Activated CD8-positive, alpha-beta T cell treated with anti-CD3 and anti-CD28 coated beads for 36 hours (primary cell): Measurements from ENCODE around the gene SF3A2. TPM values are rescaled to one million over a fixed set of nuclear protein-coding genes. Genes with fewer than 3 reads are reported as not detected.

Source experiments
- ATAC-seq: fragments of 200-7000 bp; cut with Tn5 transposase; one replicate; pipeline ENCODE4 v1.10.0; 2021; ENCODE audit warnings: mild to moderate bottlenecking, moderate library complexity
- CTCF ChIA-PET: fragments of 350-600 bp; sonication (Branson Sonifier 250); formaldehyde crosslinking; loops from one replicate; lab custom pipeline; 2021; ENCODE audit warnings: antibody characterized with exemption; lab: Charles Lee
- POLR2A ChIA-PET: fragments of 350-600 bp; sonication (Branson Sonifier 250); formaldehyde crosslinking; loops from one replicate; lab custom pipeline; 2021; ENCODE audit warnings: antibody characterized with exemption; lab: Charles Lee
- DNase-seq: peaks from one replicate; pipeline ENCODE4 v3.0.0-alpha.2; 2020
- H3K27ac Mint-ChIP-seq: one replicate; pipeline ENCODE4 v1.8.0; 2021; ENCODE audit warnings: mild to moderate bottlenecking, mixed read lengths
- H3K27me3 Mint-ChIP-seq: one replicate; pipeline ENCODE4 v1.8.0; 2021; ENCODE audit warnings: mixed read lengths
- H3K36me3 Mint-ChIP-seq: one replicate; pipeline ENCODE4 v1.8.0; 2021; ENCODE audit warnings: low read depth, mixed read lengths
- H3K4me1 Mint-ChIP-seq: one replicate; pipeline ENCODE4 v1.8.0; 2021; ENCODE audit warnings: low read depth, mixed read lengths
- H3K4me3 Mint-ChIP-seq: one replicate; pipeline ENCODE4 v1.8.0; 2021; ENCODE audit warnings: mild to moderate bottlenecking, moderate library complexity, mixed read lengths
- H3K9me3 Mint-ChIP-seq: one replicate; pipeline ENCODE4 v1.8.0; 2021; ENCODE audit warnings: mixed read lengths
- intact Hi-C: fragments of 100-400 bp; cut with micrococcal nuclease; formaldehyde crosslinking; loops from one replicate; pipeline ENCODE4 v1.10.0; 2022
- total RNA-seq, 2 experiments: library from RNA; stranded (reverse); gene quantifications; one replicate each; pipeline ENCODE4 v1.2.3, GENCODE V29; 2021
- TF ChIP-seq, protein P1 (sequence below): fragments of 200-600 bp; IDR thresholded peaks from one replicate; pipeline ENCODE4 v1.8.0; 2022; ENCODE audit warnings: antibody characterized with exemption, mild to moderate bottlenecking

The SF3A2 gene
- total RNA-seq, 2 experiments from 2014 or later = 157 to 163 TPM

DNA sequence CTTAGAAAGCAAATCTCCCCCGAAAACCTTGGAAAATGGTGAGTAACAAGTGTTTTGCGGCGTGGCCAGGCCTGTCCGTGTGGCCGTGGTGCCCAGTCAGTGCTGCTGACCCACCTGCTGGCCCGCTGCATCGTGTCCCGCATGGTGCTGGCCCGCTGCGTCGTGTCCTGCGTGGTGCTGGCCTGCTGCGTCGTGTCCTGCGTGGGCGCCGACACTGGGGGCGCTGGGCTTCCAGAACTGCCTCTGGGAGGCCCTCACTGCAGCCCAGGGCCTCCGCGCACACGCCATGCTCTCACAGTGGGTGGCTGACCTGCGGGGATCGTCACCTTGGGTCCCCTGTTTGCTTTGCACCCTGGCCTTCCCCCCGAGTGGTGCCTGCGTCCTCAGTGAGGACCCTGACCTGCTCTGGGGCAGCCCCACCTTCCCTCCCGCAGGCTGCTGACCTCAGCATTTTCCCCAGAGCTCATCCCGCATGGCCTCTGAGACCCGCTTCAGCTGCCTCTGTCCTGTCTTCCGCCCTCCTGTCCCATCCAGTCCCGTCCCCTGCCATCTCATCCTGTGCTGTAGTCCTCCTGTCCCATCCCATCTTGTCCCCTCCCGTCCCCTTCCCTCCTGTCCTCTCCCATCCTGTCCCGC, 11.1 kb upstream of the SF3A2 start:
- ChIA-PET POLR2A (interaction anchor here (0.9 to 1.2 kb wide), 2 partner anchors 8 to 10 kb away, joined by 3 read pairs; no protein-coding TSS in a partner anchor), CTCF (no interaction called here)
- DNase-seq (no peak), ATAC-seq (no peak)
- Mint-ChIP-seq H3K27ac (no peak overlapping the region), H3K9me3 (no peaks in the 10 kb centered on the region), H3K4me3 (no peak overlapping the region), H3K36me3 (peaks cover 34% of the 10 kb centered on the region), H3K27me3 (no peaks in the 10 kb centered on the region), H3K4me1 (peaks cover 7% of the 10 kb centered on the region)
- TF ChIP-seq, protein P1, sequence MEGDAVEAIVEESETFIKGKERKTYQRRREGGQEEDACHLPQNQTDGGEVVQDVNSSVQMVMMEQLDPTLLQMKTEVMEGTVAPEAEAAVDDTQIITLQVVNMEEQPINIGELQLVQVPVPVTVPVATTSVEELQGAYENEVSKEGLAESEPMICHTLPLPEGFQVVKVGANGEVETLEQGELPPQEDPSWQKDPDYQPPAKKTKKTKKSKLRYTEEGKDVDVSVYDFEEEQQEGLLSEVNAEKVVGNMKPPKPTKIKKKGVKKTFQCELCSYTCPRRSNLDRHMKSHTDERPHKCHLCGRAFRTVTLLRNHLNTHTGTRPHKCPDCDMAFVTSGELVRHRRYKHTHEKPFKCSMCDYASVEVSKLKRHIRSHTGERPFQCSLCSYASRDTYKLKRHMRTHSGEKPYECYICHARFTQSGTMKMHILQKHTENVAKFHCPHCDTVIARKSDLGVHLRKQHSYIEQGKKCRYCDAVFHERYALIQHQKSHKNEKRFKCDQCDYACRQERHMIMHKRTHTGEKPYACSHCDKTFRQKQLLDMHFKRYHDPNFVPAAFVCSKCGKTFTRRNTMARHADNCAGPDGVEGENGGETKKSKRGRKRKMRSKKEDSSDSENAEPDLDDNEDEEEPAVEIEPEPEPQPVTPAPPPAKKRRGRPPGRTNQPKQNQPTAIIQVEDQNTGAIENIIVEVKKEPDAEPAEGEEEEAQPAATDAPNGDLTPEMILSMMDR = no peak
- intact Hi-C loops = no loop called here

DNA sequence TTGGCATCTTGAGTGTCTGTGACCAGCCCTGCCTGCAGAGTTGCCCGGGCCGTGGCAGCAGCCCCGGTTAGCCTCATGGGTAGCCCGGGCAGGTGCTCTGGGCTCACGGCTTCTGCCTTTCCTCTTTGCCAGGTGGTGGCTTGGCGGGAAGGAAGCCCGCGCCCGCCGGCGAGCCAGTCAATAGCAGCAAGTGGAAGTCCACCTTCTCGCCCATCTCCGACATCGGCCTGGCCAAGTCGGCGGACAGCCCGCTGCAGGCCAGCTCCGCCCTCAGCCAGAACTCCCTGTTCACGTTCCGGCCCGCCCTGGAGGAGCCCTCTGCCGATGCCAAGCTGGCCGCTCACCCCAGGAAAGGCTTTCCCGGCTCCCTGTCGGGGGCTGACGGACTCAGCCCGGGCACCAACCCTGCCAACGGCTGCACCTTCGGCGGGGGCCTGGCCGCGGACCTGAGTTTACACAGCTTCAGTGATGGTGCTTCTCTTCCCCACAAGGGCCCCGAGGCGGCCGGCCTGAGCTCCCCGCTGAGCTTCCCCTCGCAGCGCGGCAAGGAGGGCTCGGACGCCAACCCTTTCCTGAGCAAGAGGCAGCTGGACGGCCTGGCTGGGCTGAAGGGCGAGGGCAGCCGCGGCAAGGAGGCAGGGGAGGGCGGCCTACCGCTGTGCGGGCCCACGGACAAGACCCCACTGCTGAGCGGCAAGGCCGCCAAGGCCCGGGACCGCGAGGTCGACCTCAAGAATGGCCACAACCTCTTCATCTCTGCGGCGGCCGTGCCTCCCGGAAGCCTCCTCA, 10.4 kb upstream of the SF3A2 start:
- H3K4me1 Mint-ChIP-seq = peaks cover 7% of the 10 kb centered on the region
- no peaks in the 10 kb centered on the region for H3K9me3 Mint-ChIP-seq
- DNase-seq = no peak
- no peak overlapping the region for H3K27ac Mint-ChIP-seq
- POLR2A ChIA-PET = interaction anchor here (1.1 kb wide), 1 partner anchor 9 kb away, joined by 3 read pairs; no protein-coding TSS in a partner anchor
- ATAC-seq = no peak
- CTCF ChIA-PET = no interaction called here
- intact Hi-C loops = no loop called here
- H3K4me3 Mint-ChIP-seq = no peak overlapping the region
- TF ChIP-seq, protein P1 = no peak
- H3K27me3 Mint-ChIP-seq = no peaks in the 10 kb centered on the region
- H3K36me3 Mint-ChIP-seq = peaks cover 33% of the 10 kb centered on the region

DNA sequence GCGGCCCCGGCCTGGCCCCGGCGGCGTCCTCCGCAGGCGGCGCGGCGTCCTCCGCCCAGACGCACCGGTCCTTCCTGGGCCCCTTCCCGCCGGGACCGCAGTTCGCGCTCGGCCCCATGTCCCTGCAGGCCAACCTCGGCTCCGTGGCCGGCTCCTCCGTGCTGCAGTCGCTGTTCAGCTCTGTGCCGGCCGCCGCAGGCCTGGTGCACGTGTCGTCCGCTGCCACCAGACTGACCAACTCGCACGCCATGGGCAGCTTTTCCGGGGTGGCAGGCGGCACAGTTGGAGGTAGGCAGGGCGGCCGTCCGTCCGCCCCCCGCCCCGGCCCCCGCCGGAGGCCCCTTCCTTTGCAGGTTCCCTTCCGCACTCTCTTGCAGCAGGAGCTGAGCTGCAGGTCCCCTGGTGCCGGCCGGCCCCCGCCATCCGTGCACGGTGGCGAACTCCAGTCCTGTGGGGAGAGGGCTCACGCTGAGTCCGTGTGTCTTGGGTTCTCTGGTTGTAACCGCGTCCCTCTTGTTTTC, 9.7 kb upstream of the SF3A2 start:
- intact Hi-C loops = no loop called here
- Mint-ChIP-seq H3K9me3 (no peaks in the 10 kb centered on the region), H3K27me3 (no peaks in the 10 kb centered on the region), H3K4me1 (peaks cover 7% of the 10 kb centered on the region), H3K36me3 (peaks cover 38% of the 10 kb centered on the region), H3K27ac (no peak overlapping the region), H3K4me3 (no peak overlapping the region)
- ATAC-seq = no peak
- ChIA-PET CTCF (no interaction called here), POLR2A (interaction anchor here (1.1 kb wide), 1 partner anchor 9 kb away, joined by 3 read pairs; no protein-coding TSS in a partner anchor)
- TF ChIP-seq, protein P1 = no peak
- no peak for DNase-seq

DNA sequence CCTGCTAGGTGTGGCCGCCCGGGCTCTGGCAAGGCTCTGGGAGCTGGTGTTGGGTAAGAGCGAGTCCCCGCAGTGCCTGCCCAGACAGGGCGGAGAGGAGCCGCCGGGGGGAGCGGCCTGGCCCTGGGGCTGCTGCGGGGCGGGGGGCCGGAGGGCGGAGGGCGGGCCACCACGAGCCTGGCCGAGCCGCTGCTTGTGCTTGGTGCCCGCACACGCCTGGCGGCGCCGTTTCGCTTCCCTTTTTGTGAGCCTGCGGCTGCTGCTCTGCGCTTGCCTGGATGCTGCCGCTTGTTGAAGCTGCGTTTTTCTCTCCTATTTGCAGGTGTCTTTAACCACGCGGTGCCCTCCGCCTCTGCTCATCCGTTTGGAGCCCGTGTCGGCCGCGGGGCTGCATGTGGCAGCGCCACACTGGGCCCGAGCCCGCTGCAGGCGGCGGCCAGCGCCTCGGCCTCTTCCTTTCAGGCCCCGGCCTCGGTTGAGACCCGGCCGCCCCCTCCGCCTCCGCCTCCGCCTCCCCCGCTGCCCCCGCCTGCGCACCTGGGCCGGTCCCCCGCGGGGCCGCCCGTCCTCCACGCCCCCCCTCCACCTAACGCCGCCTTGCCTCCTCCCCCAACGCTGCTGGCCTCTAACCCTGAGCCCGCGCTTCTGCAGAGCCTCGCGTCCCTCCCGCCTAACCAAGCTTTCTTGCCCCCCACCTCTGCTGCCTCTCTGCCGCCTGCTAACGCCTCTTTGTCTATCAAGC, 9.0 kb upstream of the SF3A2 start:
- Mint-ChIP-seq H3K27me3 (no peaks in the 10 kb centered on the region), H3K4me3 (no peak overlapping the region), H3K36me3 (peaks cover 38% of the 10 kb centered on the region), H3K4me1 (peaks cover 7% of the 10 kb centered on the region), H3K9me3 (no peaks in the 10 kb centered on the region), H3K27ac (no peak overlapping the region)
- TF ChIP-seq, protein P1 = no peak
- intact Hi-C loops = no loop called here
- ATAC-seq (no peak), DNase-seq (no peak)
- ChIA-PET CTCF (no interaction called here), POLR2A (interaction anchor here (0.7 to 1.1 kb wide), 3 partner anchors 8 to 58 kb away, joined by 3 read pairs; no protein-coding TSS in a partner anchor)
